ENCODE results near the gene PCBP4.

- TF ChIP-seq TCF4 (CRISPR knock-in tag; IDR thresholded peaks at IDR 0.05; ENCODE audit: borderline replicate concordance) (no peak), PATZ1 (CRISPR knock-in tag; IDR thresholded peaks at IDR 0.05; ENCODE audit: borderline replicate concordance) (no peak), ZC3H10 (CRISPR knock-in tag; IDR thresholded peaks at IDR 0.05) (no peak), ZFP30 (CRISPR knock-in tag; IDR thresholded peaks at IDR 0.05) (no peak), ZNF8 (CRISPR knock-in tag; IDR thresholded peaks at IDR 0.05) (no peak), ZFP3 (CRISPR knock-in tag; IDR thresholded peaks at IDR 0.05) (no peak), PPARA (CRISPR knock-in tag; IDR thresholded peaks at IDR 0.05; ENCODE audit: borderline replicate concordance) (no peak), SNAI2 (CRISPR knock-in tag; IDR thresholded peaks at IDR 0.05) (no peak), OSR1 (CRISPR knock-in tag; IDR thresholded peaks at IDR 0.05) (no peak), ESRRG (CRISPR knock-in tag; IDR thresholded peaks at IDR 0.05) (no peak), ISL1 (CRISPR knock-in tag; IDR thresholded peaks at IDR 0.05) (no peak), CREB5 (CRISPR knock-in tag; IDR thresholded peaks at IDR 0.05; ENCODE audit: low read depth) (no peak)
Observed at GRCh38 chr3:51943451-51944391, 23.5 kb downstream of the PCBP4 start.

All from SK-N-SH treated with all-trans-retinoic acid at 6 μM for 48 hours (cell line).